HG03280 (cell line): ENCODE measurements around the gene ANKH.
A peak's percentile ranks its signal among the peaks of the same experiment; 100 is the strongest.
"Not testable (repeated sequence)": the region's sequence is repeated elsewhere in the genome, so short reads cannot be mapped to it uniquely, and the experiment has no call there.

ENCODE experiments used
- ATAC-seq: cut with Tn5 transposase; IDR thresholded peaks from one replicate; pipeline ENCODE4 v1.9.1; 2021; ENCODE audit warnings: mild to moderate bottlenecking, moderate library complexity; ENCODE audit not compliant: unreplicated experiment

Gene ANKH

DNA sequence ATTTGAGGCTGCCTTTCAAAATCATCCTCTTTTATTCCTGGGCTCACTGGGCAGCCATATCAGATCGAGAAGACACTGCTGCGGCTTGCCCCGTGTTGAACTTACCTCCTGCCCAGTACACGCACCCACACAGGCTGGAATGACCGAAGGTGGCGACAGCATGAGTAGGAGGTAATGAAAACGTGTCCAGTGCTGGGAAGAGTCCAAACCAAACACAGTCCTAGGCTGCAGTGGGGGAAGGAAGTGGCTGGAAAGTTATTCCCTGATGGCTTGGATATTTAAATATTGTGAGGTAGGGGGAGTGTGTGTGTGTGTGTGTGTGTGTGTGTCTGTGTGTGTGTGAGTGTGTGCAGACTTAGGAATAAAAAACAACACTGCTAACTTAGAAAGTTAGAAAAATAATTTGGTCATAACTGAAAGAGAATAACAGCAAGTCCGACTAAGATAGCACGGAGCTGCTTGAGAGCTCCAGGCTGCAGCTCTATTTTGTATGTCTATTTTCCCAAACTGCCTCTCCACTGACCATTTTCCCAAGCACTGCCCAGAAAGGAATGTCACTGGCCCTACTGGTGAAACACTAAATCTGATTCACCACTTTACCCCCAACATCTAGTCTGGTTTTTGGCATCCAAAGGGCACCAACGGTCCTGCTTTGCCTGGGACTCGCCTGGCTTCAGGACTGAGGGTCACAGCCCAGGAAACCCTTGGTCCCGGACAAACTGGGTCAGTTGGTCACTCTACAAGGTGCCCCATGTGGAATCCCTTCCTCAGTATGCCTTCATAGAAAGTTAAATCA is 41.2 kb downstream of the ANKH start:
- no peak for ATAC-seq

DNA sequence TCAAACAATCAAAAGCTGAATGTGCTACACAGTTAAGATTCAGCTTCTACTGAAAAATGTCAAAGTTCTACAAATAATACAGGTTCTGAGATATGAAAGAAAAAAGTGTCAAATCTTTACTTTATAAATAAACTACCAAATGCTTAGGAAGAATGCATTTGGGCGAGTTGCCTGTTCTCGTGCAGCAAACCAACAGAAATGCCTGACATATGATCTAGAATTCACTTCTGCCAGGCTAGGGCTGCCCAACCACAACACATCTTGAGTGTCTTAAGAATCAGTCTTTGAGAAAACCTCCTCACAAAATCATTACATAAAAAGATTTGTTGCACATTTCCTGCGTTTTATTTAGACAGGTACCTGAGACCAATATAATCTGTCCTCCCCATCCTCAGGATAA is 42.2 kb downstream of the ANKH start:
- ATAC-seq, result no peak

DNA sequence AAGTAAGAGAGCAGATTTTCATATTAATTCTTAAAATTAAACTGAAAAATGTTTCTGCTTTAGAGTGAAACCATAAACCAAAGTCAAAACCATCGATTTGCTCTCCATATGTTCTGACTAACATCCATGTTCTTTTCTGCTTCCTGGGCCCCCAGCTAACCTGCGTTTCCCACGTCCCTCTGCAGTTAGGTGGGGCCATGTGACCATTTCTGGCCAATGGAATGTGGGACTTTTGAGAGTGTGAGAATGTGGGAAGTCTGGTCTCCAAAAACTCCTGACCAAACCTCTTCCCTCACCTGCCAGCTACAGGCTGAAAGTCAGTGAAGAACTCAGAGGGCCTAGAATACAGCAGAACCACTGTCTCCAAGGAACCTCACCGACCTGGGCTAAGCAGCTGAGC is 44.9 kb downstream of the ANKH start:
- ATAC-seq, result no peak

DNA sequence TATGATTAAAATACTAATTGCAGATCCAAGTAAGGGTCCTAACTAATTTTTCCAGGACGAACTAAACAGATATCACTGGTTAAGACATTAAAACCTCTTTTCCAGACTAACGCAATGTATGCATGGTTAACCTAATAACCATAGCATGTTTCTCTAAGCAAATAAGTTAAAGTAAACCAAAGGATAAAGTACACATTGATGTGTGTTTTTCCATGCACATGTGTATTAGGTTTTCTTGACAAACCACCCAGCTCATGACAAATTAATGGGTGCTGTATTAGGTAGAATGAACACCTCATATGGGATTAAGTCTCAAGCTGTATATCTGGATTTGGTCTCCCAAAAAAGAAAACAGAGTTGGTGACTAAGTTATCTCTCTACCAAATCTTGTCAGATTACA is 45.6 kb downstream of the ANKH start:
- ATAC-seq, result no peak

DNA sequence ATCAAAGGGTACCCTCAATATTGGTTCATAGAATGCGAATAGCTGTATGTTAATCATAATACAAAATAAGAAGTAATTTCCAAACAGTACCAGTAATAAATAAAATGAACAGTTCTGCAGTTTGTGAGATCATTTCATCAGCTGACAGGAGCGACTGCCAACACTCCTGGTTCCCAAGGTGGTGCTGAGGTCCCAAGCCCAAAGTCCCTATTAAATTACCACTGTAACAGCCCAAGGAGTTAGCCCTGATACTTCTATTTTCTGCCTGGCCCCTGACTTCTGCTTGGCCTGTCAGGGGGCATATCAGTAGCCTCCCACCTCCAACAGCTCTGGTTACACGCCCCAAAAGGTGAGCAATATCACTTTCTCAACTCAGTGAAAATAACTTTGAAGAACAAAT is 47.1 kb downstream of the ANKH start:
- ATAC-seq, result no peak

DNA sequence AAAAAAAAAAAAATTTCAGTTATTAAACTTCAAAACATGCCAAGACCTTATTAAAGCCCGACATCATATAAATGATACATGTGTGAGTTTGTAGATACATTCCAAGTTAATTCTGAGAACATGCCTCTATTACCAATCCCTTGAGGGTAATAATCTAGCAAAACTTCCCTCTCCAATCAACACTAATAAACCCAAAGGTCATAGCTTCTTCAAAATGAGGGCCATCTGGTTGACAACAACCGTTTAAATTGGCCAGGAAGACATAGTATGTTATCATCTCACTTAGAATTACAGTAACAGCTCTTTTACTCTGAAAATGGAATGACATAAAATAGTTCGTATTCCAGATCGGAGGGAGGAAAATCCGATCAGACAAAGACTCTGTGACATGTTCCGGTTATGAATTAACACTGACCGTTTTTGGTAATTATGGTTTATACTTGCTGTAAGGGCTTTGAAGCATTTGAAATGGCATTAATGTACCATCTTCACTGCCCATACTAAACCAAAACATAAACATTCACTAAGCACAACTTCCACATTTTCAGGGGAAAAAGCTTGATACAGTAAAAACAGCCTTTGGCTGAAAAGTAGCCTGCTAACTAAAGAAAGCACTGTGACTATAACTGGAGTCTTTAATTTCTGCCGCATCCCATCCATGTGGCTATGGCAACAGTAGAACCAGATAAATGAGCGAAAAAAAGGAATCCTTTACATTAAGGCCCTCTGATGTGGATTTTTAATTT is 50.3 kb downstream of the ANKH start:
- no peak for ATAC-seq

DNA sequence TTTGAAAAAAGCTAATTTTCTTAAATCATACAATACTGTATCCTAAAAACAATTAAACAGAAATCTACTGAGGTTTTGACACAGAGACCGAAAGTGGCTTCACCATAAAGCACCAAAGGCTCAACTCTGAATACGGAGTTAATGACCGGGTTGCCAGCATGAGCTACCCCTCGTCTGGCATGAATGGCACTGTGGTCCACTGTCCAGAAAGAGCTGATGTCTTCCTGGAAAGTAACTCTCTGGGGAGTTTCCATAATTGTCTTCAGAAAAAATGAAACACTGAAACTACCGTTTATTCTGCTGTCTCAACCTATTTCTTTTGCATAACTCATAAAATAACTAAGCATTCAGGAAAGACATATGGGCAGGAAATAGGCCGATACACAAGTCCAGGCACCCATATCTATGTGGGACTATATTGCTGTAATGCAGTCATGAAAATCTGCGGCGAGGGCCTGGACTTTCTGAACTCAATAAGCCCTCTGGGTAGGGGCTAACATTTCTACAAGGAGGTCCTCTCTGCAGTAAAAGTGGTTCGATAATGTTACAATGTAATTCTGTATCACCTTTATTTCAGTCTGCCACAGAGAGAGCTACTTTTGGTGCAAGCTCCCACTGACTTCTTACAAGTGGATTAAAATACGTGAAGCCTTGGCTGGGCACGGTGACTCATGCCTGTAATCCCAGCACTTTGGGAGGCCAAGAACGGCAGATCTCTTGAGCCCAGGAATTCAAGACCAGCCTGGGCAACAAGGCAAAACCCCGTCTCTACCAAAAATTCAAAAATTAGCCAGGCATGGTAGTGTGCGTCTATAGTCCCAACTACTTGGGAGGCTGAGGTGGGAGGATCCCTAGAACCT is 52.4 kb downstream of the ANKH start:
- no peak for ATAC-seq

DNA sequence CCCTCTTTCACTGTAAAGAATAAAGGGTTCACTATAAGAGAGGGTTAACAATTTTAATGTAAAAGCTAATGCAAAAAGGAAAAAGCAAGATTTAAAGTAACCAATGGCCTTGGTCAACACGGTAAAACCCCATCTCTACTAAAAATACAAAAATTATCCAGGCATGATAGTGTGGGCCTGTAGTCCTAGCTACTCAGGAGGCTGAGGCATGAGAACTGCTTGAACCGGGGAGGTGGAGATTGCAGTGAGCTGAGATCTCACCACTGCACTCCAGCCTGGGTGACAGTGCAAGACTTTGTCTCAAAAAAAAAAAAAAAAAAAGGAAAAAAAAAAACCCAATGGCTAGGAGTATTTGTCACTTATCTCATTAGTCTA is 53.8 kb downstream of the ANKH start:
- not testable (repeated sequence) for ATAC-seq

DNA sequence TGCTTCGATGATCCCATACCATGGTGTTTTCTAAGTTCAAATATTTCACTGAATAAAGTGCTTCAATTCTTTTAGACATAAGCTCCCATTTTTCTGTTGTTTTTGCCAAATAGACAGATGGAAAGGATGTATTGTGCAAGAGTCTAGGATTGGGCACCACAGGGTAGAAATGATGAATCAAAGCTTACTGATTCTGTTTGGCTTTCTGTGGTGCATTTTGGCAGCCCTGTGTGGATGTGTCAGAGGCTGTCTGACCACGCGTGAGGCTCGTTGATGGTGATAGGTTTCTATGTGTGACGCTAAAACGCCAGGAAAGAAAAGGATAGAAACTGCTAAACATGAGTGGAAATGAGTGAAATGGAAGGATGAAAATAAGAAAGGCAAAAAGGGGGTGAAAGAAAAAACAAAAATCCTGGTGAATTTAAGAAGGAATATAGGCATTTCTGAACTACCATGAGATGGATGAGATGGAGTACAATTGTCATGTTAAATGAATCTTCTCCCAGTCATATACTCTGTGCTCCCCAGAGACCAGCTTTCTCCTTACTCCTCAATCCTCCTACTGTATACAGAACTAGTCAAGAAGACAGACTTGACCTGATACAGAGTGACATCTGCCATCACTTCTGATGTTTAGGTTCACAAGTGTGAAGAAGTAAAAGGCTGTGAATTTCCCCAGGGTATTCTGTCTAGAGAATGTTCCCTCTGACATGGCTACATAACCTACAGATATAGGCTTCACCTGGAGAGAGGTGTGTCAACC is 54.4 kb downstream of the ANKH start:
- no peak for ATAC-seq

DNA sequence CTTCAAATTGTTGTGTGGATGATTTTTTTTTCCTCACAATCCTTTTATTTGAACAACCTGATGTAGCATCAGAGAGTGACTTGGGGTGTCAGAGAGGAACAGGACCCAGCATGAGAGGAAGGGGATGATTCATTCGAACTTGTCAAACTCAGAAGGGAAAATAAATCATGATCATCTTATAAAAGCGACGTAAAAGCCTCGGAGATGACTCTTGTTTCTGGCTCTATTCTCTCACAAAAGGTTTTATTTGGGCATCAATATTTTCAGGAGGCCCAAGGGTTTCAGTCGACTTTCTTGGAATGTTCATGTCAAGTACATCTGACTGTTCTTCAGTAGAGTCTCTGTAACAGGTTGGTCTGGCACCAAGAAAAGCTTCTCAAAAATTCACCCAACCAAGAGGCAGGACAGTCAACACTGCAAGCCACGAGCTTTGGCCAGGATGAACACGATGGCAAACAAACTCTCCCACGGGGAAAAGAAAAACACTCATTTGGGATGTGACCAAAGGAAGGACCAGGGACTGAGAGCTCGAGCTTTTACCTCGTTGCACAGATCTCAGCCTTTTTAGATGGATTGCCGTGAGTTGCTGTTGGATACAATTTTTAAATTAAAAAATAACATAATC is 55.1 kb downstream of the ANKH start:
- ATAC-seq, result no peak

DNA sequence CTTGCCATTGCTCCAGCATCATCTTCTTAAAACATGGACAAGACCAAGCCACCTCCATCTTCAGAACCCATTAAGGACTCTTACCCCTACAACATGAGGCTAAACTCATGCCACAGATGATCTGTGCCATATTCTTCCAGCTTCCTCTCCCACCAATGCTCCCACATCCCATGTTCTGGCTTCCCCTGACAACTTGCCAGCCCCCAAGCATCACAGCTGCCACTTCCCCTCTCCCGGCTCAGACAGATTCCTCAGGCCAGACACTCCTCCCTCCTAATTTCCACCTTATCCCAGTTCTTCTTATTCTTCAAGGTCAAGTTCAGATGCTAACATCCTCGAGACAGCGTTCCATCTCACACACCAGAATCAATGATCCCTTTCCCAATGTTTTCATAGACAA is 57.8 kb downstream of the ANKH start:
- ATAC-seq, result no peak

DNA sequence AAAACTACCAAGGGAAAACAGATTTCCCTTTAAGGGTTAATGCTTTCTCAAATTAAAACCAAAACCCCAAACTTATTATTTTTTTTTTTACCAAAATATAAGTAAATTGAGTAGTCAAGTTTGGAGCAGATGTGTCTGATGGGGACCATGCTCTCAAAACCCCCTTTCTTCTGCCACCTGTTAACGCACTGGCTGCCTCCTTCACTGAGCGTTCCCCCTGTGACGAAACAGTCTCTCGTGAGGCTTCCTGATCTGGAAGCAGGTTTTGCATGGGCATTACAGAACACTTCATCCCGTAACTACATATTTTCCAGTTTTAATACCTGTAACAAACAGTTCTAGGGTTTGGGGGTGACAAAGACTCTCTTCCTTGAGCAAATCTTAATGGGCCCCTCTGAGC is 59.4 kb downstream of the ANKH start:
- no peak for ATAC-seq

DNA sequence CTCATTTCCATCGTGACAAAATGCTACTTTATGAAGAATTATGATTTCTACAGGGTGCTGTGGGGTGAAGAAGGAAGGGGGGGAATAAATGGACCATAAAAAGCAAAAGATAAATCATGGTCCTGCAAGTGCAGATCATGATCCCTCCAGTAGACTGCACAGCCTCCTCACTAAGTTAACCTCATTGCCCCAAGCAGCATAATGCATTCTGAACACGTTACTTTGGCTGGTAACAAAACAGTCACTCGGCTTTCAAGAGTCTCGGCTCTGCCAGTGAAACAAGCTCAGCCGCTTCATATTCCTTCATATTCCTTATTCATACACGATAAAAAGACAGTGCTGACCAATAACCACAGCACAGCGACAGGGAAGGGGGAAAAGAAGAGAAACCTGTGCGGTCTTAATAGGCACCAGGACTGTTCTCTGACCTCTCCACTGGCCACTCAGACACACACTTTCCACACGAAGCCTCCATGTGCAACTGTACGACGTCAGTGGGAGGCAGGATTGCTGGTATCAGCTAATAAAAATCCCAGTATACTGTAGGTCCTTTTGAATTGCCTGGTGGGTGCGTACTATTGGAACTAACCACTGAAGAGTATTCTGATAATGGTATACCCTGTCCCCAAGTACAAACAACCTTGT is 60.5 kb downstream of the ANKH start:
- no peak for ATAC-seq

DNA sequence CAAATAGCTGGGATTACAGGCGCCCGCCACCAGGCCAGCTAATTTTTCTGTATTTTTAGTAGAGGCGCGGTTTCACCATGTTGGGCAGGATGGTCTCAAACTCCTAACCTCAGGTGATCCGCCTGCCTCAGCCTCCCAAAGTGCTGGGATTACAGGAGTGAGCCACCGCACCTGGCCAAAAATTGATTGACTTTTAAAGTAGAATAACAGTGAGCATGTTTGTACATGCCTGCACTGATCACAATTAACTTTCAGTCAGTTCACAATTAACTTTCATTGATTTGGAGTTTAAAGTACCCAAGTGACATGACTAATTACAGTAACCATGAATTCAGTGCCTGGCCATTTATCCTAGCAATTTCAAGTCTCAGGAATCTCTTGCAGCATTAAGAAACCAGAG is 61.3 kb downstream of the ANKH start:
- ATAC-seq, result no peak

DNA sequence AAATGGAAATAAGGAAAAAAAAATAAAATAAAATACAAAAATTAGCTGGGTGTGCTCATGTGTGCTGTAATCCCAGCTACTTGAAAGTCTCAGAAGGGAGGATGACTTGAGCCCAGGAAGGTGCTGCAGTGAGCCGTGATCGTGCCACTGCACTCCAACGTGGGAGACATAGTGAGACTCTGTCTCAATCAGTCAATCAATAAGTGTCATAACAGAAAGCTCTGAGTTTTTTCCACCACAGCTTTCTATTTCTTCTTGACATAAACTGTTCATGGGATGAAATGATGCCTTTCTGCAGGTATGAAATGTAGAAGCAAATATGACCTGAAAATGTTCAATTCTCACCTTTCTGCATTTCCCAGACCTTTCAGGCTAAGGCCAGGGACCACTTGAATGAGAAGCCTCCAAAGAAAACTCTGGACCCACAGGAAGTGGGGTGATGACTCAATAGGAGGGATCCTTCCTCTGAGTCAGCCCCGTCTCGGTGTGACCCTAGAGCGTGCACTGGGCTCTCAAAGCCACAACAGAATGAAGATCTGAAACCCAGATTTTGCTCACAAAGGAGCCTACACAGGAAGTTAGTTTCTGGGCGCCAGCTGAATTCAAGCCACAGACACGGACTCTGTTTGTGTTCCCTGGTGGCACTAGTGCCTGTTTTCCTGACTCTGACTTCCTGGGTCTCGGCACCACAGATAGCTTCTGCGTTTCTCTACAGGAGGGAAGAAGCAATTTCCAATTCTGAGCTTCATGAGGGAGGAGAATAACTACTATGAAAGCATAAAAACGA is 62.0 kb downstream of the ANKH start:
- ATAC-seq, result peak; percentile 99

DNA sequence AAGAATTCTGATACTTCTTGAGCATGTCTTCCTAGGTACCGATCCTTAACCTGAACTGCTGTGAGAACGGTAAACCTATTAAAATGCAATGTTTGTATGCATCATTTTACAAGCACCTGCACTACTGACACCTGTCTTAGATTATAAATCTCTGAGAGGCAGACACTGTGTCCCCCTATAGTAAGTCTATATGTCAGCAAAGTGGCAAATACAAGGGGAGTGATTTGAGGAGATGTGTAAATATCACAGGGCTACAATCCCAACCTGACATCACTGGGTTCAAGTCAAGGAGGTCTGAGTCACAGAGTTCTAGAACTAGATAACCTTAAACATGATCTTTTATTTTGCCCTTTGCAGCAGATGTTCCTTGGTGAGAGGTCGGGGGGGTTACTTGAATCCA is 64.1 kb downstream of the ANKH start:
- no peak for ATAC-seq

DNA sequence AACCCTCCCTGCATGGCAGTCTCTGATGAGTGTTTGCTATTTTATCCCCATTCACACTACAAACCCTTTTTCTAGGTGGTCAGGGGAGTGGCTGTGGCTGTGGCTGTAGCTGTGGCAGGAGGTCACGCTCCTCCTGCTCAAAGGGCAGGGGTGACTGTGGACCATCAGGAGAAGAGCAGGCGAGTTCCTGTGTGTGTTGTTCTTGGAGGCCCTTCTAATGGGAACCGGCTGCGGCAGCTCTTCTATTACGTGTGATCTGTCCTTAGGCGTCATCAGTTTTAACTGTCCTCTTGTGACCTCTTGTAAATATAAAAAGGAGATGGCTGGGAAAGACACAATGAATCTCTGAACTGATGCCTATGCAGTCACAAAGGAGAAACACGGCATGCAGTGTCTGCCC is 65.1 kb downstream of the ANKH start:
- no peak for ATAC-seq

DNA sequence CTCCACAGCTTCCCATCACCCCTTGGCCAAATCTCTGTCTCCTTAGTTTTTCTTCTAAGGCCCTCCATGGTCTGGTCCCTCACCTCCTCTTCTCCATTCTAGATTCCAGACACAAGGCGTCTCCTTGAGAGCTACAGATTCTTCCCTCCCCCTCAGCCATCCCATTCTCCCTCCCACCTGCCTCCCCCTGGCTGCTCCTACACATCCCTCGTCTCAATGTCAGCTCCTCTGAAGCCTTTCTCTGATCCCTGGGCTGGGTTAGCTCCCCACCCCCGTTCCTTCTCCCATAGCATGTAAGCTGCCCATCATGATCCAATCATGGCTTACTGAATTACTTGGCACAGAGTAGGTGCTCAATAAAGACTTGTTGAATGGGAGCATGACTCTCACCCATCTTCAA is 69.0 kb downstream of the ANKH start:
- no peak for ATAC-seq

DNA sequence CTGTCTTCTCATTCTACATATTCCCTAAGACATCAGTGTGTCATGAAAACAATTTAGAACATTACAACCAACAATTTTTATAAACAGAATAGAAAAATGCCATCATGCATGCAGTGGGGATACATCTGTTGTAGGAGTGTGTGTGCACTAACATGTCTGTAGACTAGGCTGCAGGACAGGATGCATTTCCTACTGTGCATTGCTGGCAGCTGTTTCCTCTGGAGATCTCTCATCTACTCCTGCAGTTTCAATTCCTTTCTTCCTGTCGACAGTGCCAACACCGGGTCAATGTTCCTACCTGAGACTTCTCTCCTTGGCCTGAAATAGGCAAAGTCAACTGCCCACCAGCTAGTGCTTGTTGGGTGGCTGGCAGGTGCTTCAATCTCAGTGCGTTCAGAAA is 69.8 kb downstream of the ANKH start:
- no peak for ATAC-seq
